HG03066 (cell line): Measurements from ENCODE around the gene SERPINC1.
A peak's percentile ranks its signal among the peaks of the same experiment; 100 is the strongest.
"Not testable (repeated sequence)": the region's sequence is repeated elsewhere in the genome, so short reads cannot be mapped to it uniquely, and the experiment has no call there.

ENCODE experiments used
- ATAC-seq: cut with Tn5 transposase; IDR thresholded peaks from one replicate; pipeline ENCODE4 v1.9.1; 2021; ENCODE audit warnings: low read depth; ENCODE audit not compliant: unreplicated experiment

Gene SERPINC1

GRCh38 chr1:173894189-173894588 lies 22.9 kb downstream of the SERPINC1 start:
- ATAC-seq = no peak

- ATAC-seq = no peak
Observed at GRCh38 chr1:173893611-173894010, 23.5 kb downstream of the SERPINC1 start.

GRCh38 chr1:173889885-173890284 lies 27.2 kb downstream of the SERPINC1 start:
- ATAC-seq = no peak

- ATAC-seq = no peak
Observed at GRCh38 chr1:173888749-173889148, 28.4 kb downstream of the SERPINC1 start.

GRCh38 chr1:173887627-173888026 lies 29.5 kb downstream of the SERPINC1 start:
- ATAC-seq = no peak

GRCh38 chr1:173886746-173887611 lies 30.1 kb downstream of the SERPINC1 start:
- no peak for ATAC-seq

GRCh38 chr1:173884701-173885100 lies 32.4 kb downstream of the SERPINC1 start:
- ATAC-seq = no peak

GRCh38 chr1:173881117-173881516 lies 36.0 kb downstream of the SERPINC1 start:
- ATAC-seq = not testable (repeated sequence)

GRCh38 chr1:173878251-173878650 lies 38.9 kb downstream of the SERPINC1 start:
- no peak for ATAC-seq

GRCh38 chr1:173876732-173877131 lies 40.4 kb downstream of the SERPINC1 start:
- no peak for ATAC-seq

GRCh38 chr1:173871500-173871899 lies 45.6 kb downstream of the SERPINC1 start:
- ATAC-seq = no peak

GRCh38 chr1:173871091-173871490 lies 46.0 kb downstream of the SERPINC1 start:
- ATAC-seq = no peak

GRCh38 chr1:173870252-173871075 lies 46.7 kb downstream of the SERPINC1 start:
- ATAC-seq = no peak

GRCh38 chr1:173869021-173869359 lies 48.1 kb downstream of the SERPINC1 start:
- ATAC-seq = no peak

- ATAC-seq = peak; percentile 46
Observed at GRCh38 chr1:173868266-173869020, 48.7 kb downstream of the SERPINC1 start, which contains the start of gene ZBTB37. TSS of gene ZBTB37 (plus strand) at chr1:173868380. CDS start at chr1:173870226, 1,846 bp downstream.

GRCh38 chr1:173867753-173868265 lies 49.3 kb downstream of the SERPINC1 start, which contains the start of gene GAS5:
TSS of gene GAS5 (minus strand) at chr1:173867989.
- peak; percentile 66 for ATAC-seq

GRCh38 chr1:173867141-173867752 lies 49.9 kb downstream of the SERPINC1 start:
- no peak for ATAC-seq

- ATAC-seq = no peak
Observed at GRCh38 chr1:173866413-173867115, 50.6 kb downstream of the SERPINC1 start.

- ATAC-seq = no peak
Observed at GRCh38 chr1:173865468-173866164, 51.5 kb downstream of the SERPINC1 start.
